ENCODE results near the gene NAA10.
"Not testable (repeated sequence)": the region's sequence is repeated elsewhere in the genome, so short reads cannot be mapped to it uniquely, and the experiment has no call there.

Gene NAA10

GRCh38 chrX:153934762-153935325 lies at the start of gene NAA10:
NAA10 (minus strand) TSS chrX:153935037; CDS start chrX:153934904, 133 bp downstream.
- peak; percentile 26 for DNase-seq

DNA sequence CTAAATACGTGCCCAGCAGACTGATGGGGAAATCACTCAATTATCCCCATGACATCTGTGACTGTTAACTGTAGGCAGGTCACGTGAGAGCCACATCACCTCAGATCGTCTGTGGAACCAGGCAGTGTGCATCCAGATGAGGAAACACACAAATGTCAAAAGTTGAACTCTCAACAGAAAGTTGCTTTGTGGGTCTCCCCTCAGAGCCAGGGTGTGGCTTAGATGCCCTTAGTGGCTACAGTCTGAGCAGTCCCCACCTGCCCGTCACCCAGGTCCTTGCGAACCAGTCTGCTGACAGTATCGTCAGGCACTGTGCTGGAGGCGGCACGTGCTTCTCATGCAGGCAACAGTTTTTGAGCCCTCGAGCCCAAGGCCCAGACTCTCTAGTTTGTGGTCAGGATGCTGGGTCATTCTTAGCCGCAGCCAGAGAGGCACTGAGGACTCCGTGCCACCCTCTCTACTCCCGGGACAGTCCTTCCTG lies 48.5 kb upstream of the NAA10 start:
- DNase-seq, result no peak

DNA sequence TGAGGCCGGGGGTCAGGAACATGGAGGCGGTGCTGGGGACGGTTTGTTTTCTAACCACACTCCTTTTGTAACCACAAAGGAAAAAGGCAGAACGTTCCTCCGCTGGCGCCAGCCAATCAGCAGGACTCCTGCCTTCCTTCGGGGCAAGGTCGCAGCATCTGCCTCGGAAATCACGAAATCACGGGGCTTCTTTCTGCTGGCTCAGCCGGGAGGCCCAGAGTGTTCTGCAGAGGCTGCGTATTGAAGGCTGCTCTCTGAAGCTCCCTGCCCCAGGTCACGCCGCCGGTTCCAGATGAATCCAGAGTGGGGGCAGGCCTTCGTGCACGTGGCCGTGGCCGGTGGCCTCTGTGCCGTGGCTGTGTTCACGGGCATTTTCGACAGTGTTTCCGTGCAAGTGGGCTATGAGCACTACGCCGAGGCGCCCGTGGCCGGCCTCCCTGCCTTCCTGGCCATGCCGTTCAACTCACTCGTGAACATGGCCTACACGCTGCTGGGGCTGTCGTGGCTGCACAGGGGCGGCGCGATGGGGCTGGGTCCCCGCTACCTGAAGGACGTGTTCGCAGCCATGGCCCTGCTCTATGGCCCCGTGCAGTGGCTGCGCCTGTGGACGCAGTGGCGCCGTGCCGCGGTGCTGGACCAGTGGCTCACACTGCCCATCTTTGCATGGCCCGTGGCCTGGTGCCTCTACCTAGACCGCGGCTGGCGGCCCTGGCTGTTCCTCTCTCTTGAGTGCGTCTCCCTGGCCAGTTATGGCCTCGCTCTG lies 47.1 kb upstream of the NAA10 start:
- DNase-seq, result no peak

- DNase-seq, result no peak
Observed at GRCh38 chrX:153981231-153981630, 46.4 kb upstream of the NAA10 start.

GRCh38 chrX:153980394-153980793 lies 45.6 kb upstream of the NAA10 start:
- not testable (repeated sequence) for DNase-seq

DNA sequence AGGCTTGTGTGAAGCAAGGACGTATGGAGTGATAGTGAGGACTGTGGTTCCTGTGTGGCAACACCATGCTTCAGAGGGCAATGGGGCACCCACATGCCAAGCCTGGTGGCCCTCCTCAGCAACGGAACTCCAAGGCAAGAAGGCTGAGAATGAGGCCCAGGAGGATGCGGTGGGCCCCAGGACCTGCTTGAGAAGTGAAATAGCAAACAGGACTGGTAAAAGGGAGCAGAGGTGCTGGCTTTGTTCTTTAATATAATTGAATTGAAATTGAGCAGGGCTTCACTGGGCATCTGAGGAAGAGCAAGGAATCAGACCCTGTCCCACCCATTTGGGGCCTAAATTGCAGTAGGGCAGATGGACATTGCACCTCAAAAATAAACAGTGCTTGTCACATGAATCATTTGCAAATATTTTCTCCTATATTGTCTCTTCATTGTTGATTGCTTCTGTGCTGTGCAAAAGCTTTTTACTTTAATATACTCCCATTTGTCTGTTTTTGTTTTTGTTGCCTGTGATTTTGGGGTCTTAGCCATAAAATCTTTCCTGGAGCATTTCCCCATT lies 40.0 kb upstream of the NAA10 start:
- no peak for DNase-seq

DNA sequence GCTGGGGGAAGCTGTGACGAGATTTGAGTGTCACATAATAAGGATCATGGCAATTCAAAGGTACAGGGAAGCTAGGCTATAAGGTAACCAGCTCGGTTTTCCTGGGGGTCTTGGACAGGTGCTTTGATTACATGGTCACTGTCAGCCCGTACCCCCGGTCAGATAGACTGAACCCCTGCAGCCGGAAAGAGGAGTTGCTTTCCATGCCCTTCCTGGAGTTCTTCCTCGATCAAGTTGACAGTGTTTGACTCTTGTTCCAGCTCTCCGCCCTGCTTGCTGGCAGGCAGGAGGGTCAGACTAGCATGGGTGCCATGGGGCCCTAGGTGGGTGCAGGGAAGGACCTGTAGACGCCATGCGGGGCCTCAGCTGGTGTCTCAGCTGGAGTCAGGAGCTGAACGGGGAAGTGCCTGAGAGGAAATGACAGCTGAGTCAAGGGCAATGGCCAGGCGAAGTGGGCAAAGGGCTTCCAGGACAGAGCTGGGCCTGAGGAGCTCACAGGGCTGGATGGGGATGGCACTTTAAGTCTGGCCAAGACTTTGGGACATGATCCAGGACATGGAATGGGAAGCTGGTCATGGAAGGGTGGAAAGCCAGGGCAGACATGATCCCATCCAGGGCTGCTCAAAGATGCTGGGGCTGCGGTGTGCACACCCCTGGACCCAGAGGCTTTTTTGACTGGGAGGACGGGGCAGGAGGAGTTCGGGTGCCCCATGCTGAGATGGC lies 39.3 kb upstream of the NAA10 start:
- DNase-seq, result no peak

GRCh38 chrX:153973127-153974002 lies 38.5 kb upstream of the NAA10 start:
- no peak for DNase-seq

GRCh38 chrX:153972368-153973126 lies 37.7 kb upstream of the NAA10 start, which contains the start of gene TMEM187:
TMEM187 (plus strand) TSS chrX:153972754; CDS start chrX:153982063, 9,309 bp downstream.
- peak; percentile 52 for DNase-seq

GRCh38 chrX:153971450-153972367 lies 36.9 kb upstream of the NAA10 start, which contains the start of gene HCFC1:
HCFC1 (minus strand) TSS chrX:153971818; CDS start chrX:153970840, 978 bp downstream.
- DNase-seq, result peak; percentile 26

DNA sequence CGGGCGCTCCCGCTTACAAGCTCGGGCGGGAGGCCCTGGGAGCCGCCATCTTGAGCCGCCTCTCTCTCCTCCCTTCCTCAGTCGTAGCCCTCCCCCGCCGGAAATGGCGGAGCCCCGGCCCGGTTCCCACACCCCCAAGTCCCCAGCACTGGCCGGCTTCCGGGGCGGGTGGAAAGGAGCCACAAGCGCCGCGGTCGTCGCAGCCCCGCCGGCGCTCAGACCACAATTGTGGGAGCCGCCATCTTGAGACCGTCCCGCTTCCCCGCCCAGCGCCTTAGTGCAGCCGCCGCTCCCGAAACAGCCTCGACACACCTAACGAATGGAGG lies 36.2 kb upstream of the NAA10 start:
- DNase-seq, result peak; percentile 10

- DNase-seq, result no peak
Observed at GRCh38 chrX:153970357-153971123, 35.7 kb upstream of the NAA10 start.

- no peak for DNase-seq
Observed at GRCh38 chrX:153969904-153970356, 35.1 kb upstream of the NAA10 start.

DNA sequence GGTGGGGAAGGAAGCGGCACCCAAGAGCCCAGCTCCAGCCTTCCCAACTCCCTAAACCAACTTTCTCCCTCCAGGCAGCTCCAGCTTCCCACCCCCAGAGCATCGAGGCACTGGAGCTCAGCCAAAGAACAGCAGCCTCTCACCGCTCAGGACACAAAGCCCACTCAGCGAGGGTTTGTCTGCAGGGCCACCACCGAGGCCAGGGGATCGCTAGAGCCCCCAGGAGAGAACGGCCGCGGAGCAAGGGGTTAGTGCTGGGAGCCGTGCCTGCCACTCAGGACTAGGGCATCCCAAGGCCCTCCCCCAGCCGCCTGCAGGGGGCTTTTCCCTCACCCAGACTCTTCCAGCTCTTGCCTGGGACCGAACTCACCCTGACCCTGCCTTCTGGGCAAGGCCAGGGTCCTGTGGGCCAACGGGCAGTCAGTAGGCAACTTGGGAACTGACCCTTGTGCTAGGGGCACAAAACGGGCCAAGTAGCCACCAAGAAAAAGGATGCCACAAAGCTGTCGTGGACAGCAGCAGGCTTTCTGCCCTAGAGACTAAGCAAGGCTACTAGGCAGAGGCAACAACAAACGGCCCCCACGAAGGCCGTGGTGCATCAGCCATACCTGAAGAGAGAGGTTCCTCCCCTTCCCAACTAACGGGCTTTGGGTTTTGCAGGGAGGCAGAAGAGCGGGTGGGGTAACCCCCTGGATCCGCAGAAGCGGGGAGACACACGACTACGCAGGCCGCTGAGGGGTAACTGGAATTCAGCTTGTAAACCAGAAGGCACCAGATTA lies 34.5 kb upstream of the NAA10 start:
- DNase-seq, result no peak

- DNase-seq, result no peak
Observed at GRCh38 chrX:153968754-153969124, 33.9 kb upstream of the NAA10 start.

DNA sequence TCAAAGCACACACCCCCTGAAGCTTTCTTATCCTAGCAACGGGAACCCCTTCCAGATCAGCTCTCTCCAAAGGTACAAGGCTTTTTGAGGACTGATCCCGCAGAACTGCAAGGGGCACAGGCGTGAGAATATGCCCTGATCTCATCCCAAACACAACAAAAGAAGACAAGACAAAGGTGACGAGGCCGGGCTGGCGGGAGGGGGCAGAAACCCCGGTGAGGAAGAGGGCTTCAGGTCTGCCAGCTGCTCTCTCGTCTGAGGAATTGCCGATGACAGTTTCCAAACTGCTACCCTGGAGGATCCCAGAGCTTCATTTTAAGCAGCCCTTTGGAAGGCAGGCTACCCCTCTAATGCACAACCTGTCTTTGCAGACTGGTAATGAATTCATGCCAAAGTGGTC lies 33.4 kb upstream of the NAA10 start:
- no peak for DNase-seq

- no peak for DNase-seq
Observed at GRCh38 chrX:153967536-153968224, 32.8 kb upstream of the NAA10 start.
